ACHN (cell line): ENCODE results near the gene KCNH3.

Experiments used
- DNase-seq: peaks from one replicate; pipeline ENCODE4 v3.0.0-alpha.2; 2015
- in situ Hi-C: cut with HindIII; loops from 2 replicates; pipeline ENCODE4 v1.10.0; 2017; ENCODE audit warnings: low sequenced_read_pairs, low pct_ligation_motif_present, low pct_unique_long_range_greater_than_20kb

The KCNH3 gene

GRCh38 chr12:49541140-49541861, 2.5 kb downstream of the KCNH3 start:
- DNase-seq = no peak
- in situ Hi-C loops = no loop called here

GRCh38 chr12:49541911-49542505, 3.2 kb downstream of the KCNH3 start:
- DNase-seq = no peak
- in situ Hi-C loops = no loop called here

- in situ Hi-C loops = no loop called here
- DNase-seq = no peak
These were observed 3.8 kb downstream of the KCNH3 start for GRCh38 chr12:49542592-49543160.

DNA sequence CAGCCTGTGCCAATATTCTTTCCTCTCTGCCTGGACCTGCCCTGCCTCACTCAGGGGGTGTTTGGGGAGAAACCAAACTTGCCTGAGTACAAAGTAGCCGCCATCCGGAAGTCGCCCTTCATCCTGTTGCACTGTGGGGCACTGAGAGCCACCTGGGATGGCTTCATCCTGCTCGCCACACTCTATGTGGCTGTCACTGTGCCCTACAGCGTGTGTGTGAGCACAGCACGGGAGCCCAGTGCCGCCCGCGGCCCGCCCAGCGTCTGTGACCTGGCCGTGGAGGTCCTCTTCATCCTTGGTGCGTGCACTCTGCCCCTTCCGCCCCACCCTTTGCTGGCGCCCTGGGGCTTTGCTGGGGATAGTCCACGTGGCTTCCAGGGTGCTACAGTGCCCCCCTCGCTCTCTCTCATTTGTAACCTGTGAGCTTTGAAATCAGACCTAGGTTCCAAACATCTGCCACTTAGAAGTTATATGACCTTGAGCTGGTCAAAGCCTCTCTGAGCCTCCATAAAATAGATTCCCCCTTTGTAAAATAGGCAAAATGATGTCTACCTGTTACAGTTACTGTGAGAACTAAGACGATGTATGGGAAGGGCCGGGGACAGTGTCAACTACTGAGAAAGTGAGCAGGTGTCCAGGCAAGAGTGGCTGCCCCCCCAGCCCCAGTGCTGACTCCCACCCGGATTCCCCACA, 4.5 kb downstream of the KCNH3 start:
- in situ Hi-C loops = no loop called here

GRCh38 chr12:49543914-49544815, 5.3 kb downstream of the KCNH3 start:
- in situ Hi-C loops = no loop called here
- DNase-seq = no peak

More for the DNA sequence above, 4.5 kb downstream of the KCNH3 start:
- DNase-seq = no peak

- DNase-seq = no peak
- in situ Hi-C loops = no loop called here
These were observed 7.0 kb downstream of the KCNH3 start for GRCh38 chr12:49545815-49546214.

GRCh38 chr12:49546481-49546880, 7.7 kb downstream of the KCNH3 start:
- in situ Hi-C loops = no loop called here
- DNase-seq = no peak

GRCh38 chr12:49547090-49547690, 8.4 kb downstream of the KCNH3 start:
- in situ Hi-C loops = no loop called here
- DNase-seq = no peak

DNA sequence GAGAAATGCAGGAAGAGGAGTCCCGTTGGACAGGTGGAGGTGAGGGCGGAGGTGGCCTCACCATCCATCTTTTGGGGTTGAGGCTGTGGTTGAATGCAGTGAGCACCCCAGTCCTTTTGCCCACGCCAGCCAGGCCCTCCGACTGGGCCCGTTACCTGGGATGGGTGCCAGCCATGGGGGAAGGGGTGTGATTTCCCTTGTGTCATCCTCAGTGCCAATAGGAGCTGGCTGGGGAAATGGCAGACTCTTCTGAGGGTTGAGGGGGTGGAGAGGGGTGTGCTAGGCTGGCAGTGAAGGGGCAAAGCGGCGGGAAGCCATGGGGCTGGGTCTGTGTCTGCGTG, 9.6 kb downstream of the KCNH3 start:
- in situ Hi-C loops = no loop called here
- no peak for DNase-seq

DNA sequence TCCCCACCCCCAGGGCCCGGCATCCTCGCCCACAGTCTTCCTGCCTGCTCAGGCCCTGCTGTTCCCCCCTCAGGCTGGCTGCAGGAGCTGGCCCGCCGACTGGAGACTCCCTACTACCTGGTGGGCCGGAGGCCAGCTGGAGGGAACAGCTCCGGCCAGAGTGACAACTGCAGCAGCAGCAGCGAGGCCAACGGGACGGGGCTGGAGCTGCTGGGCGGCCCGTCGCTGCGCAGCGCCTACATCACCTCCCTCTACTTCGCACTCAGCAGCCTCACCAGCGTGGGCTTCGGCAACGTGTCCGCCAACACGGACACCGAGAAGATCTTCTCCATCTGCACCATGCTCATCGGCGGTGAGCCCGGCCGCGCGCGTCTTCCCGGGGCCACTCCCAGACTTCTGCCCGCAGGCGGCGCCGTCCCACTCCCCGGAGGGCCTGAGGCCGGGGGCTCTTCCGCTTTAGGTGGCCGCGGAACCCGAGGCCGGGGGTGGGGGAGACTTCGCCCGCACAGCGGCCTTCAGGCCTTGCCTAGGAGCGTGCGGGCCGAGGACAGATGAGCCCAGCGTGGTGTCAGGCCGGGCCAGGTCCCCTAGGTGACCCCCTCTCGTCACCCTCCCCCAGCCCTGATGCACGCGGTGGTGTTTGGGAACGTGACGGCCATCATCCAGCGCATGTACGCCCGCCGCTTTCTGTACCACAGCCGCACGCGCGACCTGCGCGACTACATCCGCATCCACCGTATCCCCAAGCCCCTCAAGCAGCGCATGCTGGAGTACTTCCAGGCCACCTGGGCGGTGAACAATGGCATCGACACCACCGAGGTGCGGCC, 10.2 kb downstream of the KCNH3 start:
- in situ Hi-C loops = no loop called here
- no peak for DNase-seq

DNA sequence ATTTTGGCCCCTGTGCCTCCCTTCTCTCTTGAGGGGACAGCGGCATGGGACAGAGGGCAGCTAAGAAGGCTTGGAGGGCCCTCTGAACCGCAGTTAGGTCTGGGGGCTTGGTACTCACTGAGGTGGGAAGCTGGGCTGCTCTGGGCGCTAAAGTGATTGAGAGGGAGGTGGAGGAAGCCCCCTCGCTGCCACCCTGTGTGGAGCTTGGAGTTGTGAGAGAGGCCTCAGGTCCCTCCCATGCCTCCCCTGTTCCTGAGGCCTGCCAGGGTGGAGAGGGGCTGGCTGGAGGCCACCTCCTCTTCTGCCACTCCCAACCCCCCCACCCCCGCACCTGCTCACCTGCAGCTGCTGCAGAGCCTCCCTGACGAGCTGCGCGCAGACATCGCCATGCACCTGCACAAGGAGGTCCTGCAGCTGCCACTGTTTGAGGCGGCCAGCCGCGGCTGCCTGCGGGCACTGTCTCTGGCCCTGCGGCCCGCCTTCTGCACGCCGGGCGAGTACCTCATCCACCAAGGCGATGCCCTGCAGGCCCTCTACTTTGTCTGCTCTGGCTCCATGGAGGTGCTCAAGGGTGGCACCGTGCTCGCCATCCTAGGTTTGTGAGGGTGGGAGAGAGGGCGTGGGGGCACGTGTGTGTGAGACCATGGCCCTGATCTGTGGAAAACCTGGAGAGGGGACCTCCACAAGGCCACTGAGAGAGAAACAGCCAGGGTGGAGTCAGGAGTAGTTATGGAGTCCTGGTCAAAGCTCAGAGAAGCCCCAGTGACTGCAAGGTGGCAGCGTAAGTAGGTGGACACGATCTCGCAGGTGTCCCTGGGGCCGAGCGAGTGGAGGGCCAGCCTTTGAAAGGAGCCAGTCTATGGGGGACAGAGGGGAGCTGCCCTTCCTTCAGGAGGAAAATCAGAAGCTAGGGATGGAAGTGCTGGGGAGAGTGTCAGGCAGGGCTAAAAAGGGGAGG, 11.2 kb downstream of the KCNH3 start:
- DNase-seq = no peak
- in situ Hi-C loops = no loop called here

DNA sequence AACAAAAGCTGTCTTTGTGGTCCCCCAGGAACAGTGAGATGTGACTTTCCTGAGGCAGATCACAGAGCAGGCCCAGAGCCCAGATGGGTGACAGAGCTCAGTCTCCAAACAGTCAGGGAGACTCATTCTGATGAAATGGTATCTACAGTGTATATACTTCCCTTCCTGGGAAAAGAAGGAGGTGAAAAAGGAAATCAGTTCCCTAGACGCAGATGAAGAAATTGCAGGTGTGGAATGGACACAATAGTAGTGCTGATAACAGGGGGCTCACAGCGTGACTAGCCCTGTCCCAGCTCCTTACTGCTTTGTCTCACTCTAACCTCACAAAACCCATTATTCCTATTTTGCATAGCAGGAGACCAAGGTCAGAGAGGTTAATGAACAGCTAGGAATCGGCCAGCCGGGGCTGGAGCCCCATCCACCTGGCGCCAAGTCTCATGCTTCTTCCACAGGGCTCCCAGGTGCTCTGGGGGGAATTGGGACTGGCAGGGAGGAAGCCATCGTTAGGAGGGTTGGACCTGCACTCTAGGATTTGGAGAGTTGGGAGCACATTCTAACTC, 11.9 kb downstream of the KCNH3 start:
- DNase-seq = no peak
- in situ Hi-C loops = no loop called here

DNA sequence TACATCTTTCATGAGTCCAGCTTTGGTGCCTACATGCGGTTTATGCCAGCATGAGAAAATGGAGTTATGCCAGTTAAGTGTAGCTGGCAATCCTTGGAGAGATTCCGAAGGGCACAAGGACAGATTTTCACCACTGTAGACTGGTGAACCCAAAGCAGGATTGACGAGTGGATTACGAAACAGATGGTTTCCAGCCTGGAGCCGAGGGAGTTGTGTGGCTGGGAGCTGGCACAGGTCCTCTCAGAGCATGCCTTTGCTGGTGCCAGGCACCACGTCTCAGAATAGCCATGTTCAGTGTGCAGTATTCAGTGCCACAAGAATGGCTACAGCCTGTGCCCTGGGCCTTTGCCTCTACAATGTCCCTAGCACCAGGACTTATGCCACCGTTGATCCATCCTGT, 13.2 kb downstream of the KCNH3 start:
- DNase-seq = no peak
- in situ Hi-C loops = no loop called here

DNA sequence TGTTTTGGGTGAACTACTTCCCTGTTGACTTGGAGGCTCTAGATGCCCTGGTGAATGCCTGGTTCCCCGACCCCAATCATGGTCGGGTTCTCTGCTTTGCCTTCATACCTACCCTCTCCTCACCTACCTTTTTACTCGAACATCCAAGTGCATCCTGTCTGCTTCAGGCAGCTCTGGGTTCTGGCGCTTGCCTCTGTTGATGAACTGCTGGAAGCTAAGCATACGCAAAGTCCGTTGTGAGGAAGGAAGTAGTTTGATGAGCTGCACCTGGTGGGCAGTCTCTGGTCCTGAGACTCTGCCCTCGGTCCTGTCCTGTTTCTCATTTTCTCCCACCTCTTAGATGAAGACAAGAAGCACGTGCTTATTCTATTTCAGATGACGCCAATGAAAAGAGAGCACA, 13.6 kb downstream of the KCNH3 start:
- DNase-seq = no peak
- in situ Hi-C loops = no loop called here

- DNase-seq = no peak
- in situ Hi-C loops = no loop called here
These were observed 14.1 kb downstream of the KCNH3 start for GRCh38 chr12:49552899-49553298.

DNA sequence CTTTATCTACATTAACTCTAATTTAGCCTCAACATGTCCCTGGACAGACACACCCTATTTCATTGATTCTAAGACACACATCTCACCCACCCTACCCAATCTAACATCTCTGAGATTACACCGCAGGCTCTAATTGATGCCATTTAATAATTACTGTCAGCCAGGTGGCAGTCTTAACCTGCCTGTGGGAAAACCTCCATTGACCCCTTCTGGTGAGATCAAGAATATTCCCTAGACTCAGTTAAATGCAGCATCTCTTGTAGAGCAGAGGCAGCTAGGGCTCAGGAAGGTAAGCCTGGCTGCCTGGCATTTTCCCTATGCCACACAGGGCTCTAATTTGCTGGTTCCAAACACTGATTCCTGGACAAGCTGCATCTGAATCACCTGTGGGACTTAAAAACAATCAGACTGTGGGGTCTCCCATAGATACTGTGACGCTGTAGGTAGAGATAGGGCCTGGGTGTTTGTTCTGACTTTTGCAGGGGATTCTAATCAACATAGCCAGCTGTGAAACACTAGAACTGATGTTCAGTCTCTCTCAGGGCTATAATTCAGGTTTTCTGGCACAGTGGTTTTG, 14.8 kb downstream of the KCNH3 start:
- in situ Hi-C loops = no loop called here

More for the DNA sequence above, 14.8 kb downstream of the KCNH3 start:
- peak; percentile 77 for DNase-seq
